OCI-LY3 (cell line): ENCODE data around the gene CA5B.

Source experiments
- CTCF ChIP-seq: fragments of 200-600, 300-600 bp; sonication (generic); IDR thresholded peaks from 2 replicates; pipeline ENCODE4 v1.5.1; 2014; ENCODE audit warnings: antibody characterized with exemption, low read length, low read depth
- EZH2phosphoT487 ChIP-seq: fragments of 200-600 bp; shearing (Covaris generic); IDR thresholded peaks from 2 replicates; pipeline ENCODE4 v1.6.1; 2018; ENCODE audit warnings: antibody characterized with exemption, mixed run types, low read depth

GRCh38 chrX:15737190-15737958 lies 696 bp upstream of the CA5B start:
- TF ChIP-seq CTCF (no peak), EZH2phosphoT487 (no peak)
